ENCODE data around the gene CDCP1.

CDCP1 gene

GRCh38 chr3:45166321-45166879 lies 20.2 kb upstream of the CDCP1 start:
- TF ChIP-seq CTCF (IDR thresholded peaks at IDR 0.05; ENCODE audit: low read length) (no peak), EZH2 (optimal IDR thresholded peaks at IDR 0.05; ENCODE audit: low read depth, low read length) (no peak), EZH2phosphoT487 (IDR thresholded peaks at IDR 0.05; ENCODE audit: low read length) (no peak)
- H3K27me3 ChIP-seq (replicated peaks; ENCODE audit: insufficient read depth, low read length) = no peaks in the 10 kb centered on the region
- peaks cover 7% of the 10 kb centered on the region; the same call in 1 of the 2 replicates for H3F3A ChIP-seq (ENCODE audit: insufficient read depth, low read length)
- no peak overlapping the region for H3K9ac ChIP-seq (ENCODE audit: low read length)
- H3K4me1 ChIP-seq (ENCODE audit: low read length) = peaks cover 20% of the 10 kb centered on the region
- H3K36me3 ChIP-seq (replicated peaks; ENCODE audit: insufficient read depth, low read length) = no peaks in the 10 kb centered on the region
- no peak overlapping the region for H3K27ac ChIP-seq (ENCODE audit: low read length)
- H3K9me3 ChIP-seq (replicated peaks; ENCODE audit: insufficient read depth, low read length) = no peaks in the 10 kb centered on the region
- no peaks in the 10 kb centered on the region for H3K79me2 ChIP-seq (ENCODE audit: low read length)
- no peak for DNase-seq
- H4K20me1 ChIP-seq (ENCODE audit: insufficient read depth, low read length) = no peaks in the 10 kb centered on the region
- no peak overlapping the region for H3K4me3 ChIP-seq (ENCODE audit: low read length)
- no peak overlapping the region for H2AFZ ChIP-seq (ENCODE audit: low read length)
- no peak overlapping the region for H3K4me2 ChIP-seq (ENCODE audit: low read depth, low read length)
- no peaks in the 10 kb centered on the region for H3K9me2 ChIP-seq (replicated peaks; ENCODE audit: insufficient read depth, low read length)

GRCh38 chr3:45165497-45166283 lies 19.5 kb upstream of the CDCP1 start:
- H3K4me2 ChIP-seq (ENCODE audit: low read depth, low read length) = no peak overlapping the region
- peaks cover 7% of the 10 kb centered on the region; the same call in 1 of the 2 replicates for H3F3A ChIP-seq (ENCODE audit: insufficient read depth, low read length)
- no peaks in the 10 kb centered on the region for H4K20me1 ChIP-seq (ENCODE audit: insufficient read depth, low read length)
- no peak overlapping the region for H3K27ac ChIP-seq (ENCODE audit: low read length)
- H2AFZ ChIP-seq (ENCODE audit: low read length) = no peak overlapping the region
- no peak overlapping the region for H3K9ac ChIP-seq (ENCODE audit: low read length)
- no peak for TF ChIP-seq EZH2 (optimal IDR thresholded peaks at IDR 0.05; ENCODE audit: low read depth, low read length)
- no peaks in the 10 kb centered on the region for H3K9me2 ChIP-seq (replicated peaks; ENCODE audit: insufficient read depth, low read length)
- H3K4me1 ChIP-seq (ENCODE audit: low read length) = peaks cover 20% of the 10 kb centered on the region
- no peak overlapping the region for H3K4me3 ChIP-seq (ENCODE audit: low read length)
- H3K79me2 ChIP-seq (ENCODE audit: low read length) = no peaks in the 10 kb centered on the region
- no peaks in the 10 kb centered on the region for H3K9me3 ChIP-seq (replicated peaks; ENCODE audit: insufficient read depth, low read length)
- no peaks in the 10 kb centered on the region for H3K27me3 ChIP-seq (replicated peaks; ENCODE audit: insufficient read depth, low read length)
- no peaks in the 10 kb centered on the region for H3K36me3 ChIP-seq (replicated peaks; ENCODE audit: insufficient read depth, low read length)
- DNase-seq = no peak

GRCh38 chr3:45164056-45164455 lies 17.9 kb upstream of the CDCP1 start:
- no peak for DNase-seq
- Histone ChIP-seq H3F3A (ENCODE audit: insufficient read depth, low read length) (peaks cover 7% of the 10 kb centered on the region; the same call in 1 of the 2 replicates), H2AFZ (ENCODE audit: low read length) (no peak overlapping the region), H3K9me3 (replicated peaks; ENCODE audit: insufficient read depth, low read length) (no peaks in the 10 kb centered on the region), H3K4me3 (ENCODE audit: low read length) (no peak overlapping the region), H4K20me1 (ENCODE audit: insufficient read depth, low read length) (no peaks in the 10 kb centered on the region), H3K4me1 (ENCODE audit: low read length) (peaks cover 20% of the 10 kb centered on the region), H3K27ac (ENCODE audit: low read length) (peak overlapping the region; percentile 7; the same call in 1 of the 2 replicates), H3K9me2 (replicated peaks; ENCODE audit: insufficient read depth, low read length) (no peaks in the 10 kb centered on the region), H3K4me2 (ENCODE audit: low read depth, low read length) (no peak overlapping the region), H3K36me3 (replicated peaks; ENCODE audit: insufficient read depth, low read length) (no peaks in the 10 kb centered on the region), H3K79me2 (ENCODE audit: low read length) (no peaks in the 10 kb centered on the region), H3K9ac (ENCODE audit: low read length) (no peak overlapping the region), H3K27me3 (replicated peaks; ENCODE audit: insufficient read depth, low read length) (no peaks in the 10 kb centered on the region)
- TF ChIP-seq CTCF (IDR thresholded peaks at IDR 0.05; ENCODE audit: low read length) = no peak
- no peak for TF ChIP-seq EZH2phosphoT487 (IDR thresholded peaks at IDR 0.05; ENCODE audit: low read length)
- no peak for TF ChIP-seq EZH2 (optimal IDR thresholded peaks at IDR 0.05; ENCODE audit: low read depth, low read length)

GRCh38 chr3:45163481-45163880 lies 17.3 kb upstream of the CDCP1 start:
- H3K4me1 ChIP-seq (ENCODE audit: low read length) = peaks cover 19% of the 10 kb centered on the region
- H4K20me1 ChIP-seq (ENCODE audit: insufficient read depth, low read length) = no peaks in the 10 kb centered on the region
- H3F3A ChIP-seq (ENCODE audit: insufficient read depth, low read length) = peaks cover 7% of the 10 kb centered on the region; the same call in 1 of the 2 replicates
- no peaks in the 10 kb centered on the region for H3K9me3 ChIP-seq (replicated peaks; ENCODE audit: insufficient read depth, low read length)
- TF ChIP-seq EZH2phosphoT487 (IDR thresholded peaks at IDR 0.05; ENCODE audit: low read length) (no peak), CTCF (IDR thresholded peaks at IDR 0.05; ENCODE audit: low read length) (no peak), EZH2 (optimal IDR thresholded peaks at IDR 0.05; ENCODE audit: low read depth, low read length) (no peak)
- H3K9ac ChIP-seq (ENCODE audit: low read length) = no peak overlapping the region
- H2AFZ ChIP-seq (ENCODE audit: low read length) = no peak overlapping the region
- H3K36me3 ChIP-seq (replicated peaks; ENCODE audit: insufficient read depth, low read length) = no peaks in the 10 kb centered on the region
- H3K27ac ChIP-seq (ENCODE audit: low read length) = peak overlapping the region; percentile 7; the same call in 1 of the 2 replicates
- no peak overlapping the region for H3K4me2 ChIP-seq (ENCODE audit: low read depth, low read length)
- H3K79me2 ChIP-seq (ENCODE audit: low read length) = no peaks in the 10 kb centered on the region
- no peak overlapping the region for H3K4me3 ChIP-seq (ENCODE audit: low read length)
- H3K9me2 ChIP-seq (replicated peaks; ENCODE audit: insufficient read depth, low read length) = no peaks in the 10 kb centered on the region
- DNase-seq = peak; percentile 24
- no peaks in the 10 kb centered on the region for H3K27me3 ChIP-seq (replicated peaks; ENCODE audit: insufficient read depth, low read length)

Measured in MM.1S (cell line).